Measurements from ENCODE around the gene PFAS.

Gene PFAS

GRCh38 chr17:8282345-8282744 lies 33.3 kb downstream of the PFAS start:
- Histone ChIP-seq H3K36me3 (ENCODE audit: low read length) (no peaks in the 10 kb centered on the region), H3K4me2 (ENCODE audit: low read depth, low read length, poor library complexity, severe bottlenecking) (no peak overlapping the region), H3K9me2 (replicated peaks; ENCODE audit: insufficient read depth, low read length) (no peaks in the 10 kb centered on the region), H4K20me1 (ENCODE audit: low read depth, low read length) (no peaks in the 10 kb centered on the region), H2AFZ (ENCODE audit: low read depth, low read length, severe bottlenecking) (no peak overlapping the region), H3K27ac (ENCODE audit: low read depth, low read length) (no peak overlapping the region), H3K27me3 (ENCODE audit: low read length) (no peaks in the 10 kb centered on the region), H3K9ac (ENCODE audit: low read length) (no peak overlapping the region), H3K9me3 (ENCODE audit: insufficient read depth, low read length) (no peaks in the 10 kb centered on the region), H3F3A (ENCODE audit: insufficient read depth) (no peaks in the 10 kb centered on the region), H3K4me3 (ENCODE audit: insufficient read depth, low read length, poor library complexity, severe bottlenecking) (no peak overlapping the region), H3K79me2 (ENCODE audit: insufficient read depth, low read length) (no peaks in the 10 kb centered on the region)
- TF ChIP-seq CTCF (IDR thresholded peaks at IDR 0.05; ENCODE audit: insufficient read depth, low read length, poor library complexity, severe bottlenecking) (no peak), EZH2phosphoT487 (conservative IDR thresholded peaks at IDR 0.05; ENCODE audit: low read length) (no peak)

GRCh38 chr17:8283356-8283755 lies 34.3 kb downstream of the PFAS start:
- Histone ChIP-seq H3K9me3 (ENCODE audit: insufficient read depth, low read length) (no peaks in the 10 kb centered on the region), H3K4me2 (ENCODE audit: low read depth, low read length, poor library complexity, severe bottlenecking) (no peak overlapping the region), H3K4me3 (ENCODE audit: insufficient read depth, low read length, poor library complexity, severe bottlenecking) (no peak overlapping the region), H3K79me2 (ENCODE audit: insufficient read depth, low read length) (no peaks in the 10 kb centered on the region), H3K36me3 (ENCODE audit: low read length) (no peaks in the 10 kb centered on the region), H3K9ac (ENCODE audit: low read length) (no peak overlapping the region), H3F3A (ENCODE audit: insufficient read depth) (0 out of 2 replicates have a peak, but pooled peaks cover 3% of the 10 kb centered on the region), H3K27me3 (ENCODE audit: low read length) (no peaks in the 10 kb centered on the region), H2AFZ (ENCODE audit: low read depth, low read length, severe bottlenecking) (no peak overlapping the region), H3K27ac (ENCODE audit: low read depth, low read length) (no peak overlapping the region), H4K20me1 (ENCODE audit: low read depth, low read length) (no peaks in the 10 kb centered on the region), H3K9me2 (replicated peaks; ENCODE audit: insufficient read depth, low read length) (no peaks in the 10 kb centered on the region)
- TF ChIP-seq CTCF (IDR thresholded peaks at IDR 0.05; ENCODE audit: insufficient read depth, low read length, poor library complexity, severe bottlenecking) (no peak), EZH2phosphoT487 (conservative IDR thresholded peaks at IDR 0.05; ENCODE audit: low read length) (no peak)

- Histone ChIP-seq H4K20me1 (ENCODE audit: low read depth, low read length) (no peaks in the 10 kb centered on the region), H3K36me3 (ENCODE audit: low read length) (no peaks in the 10 kb centered on the region), H3K79me2 (ENCODE audit: insufficient read depth, low read length) (peaks cover 1% of the 10 kb centered on the region; the same call in 1 of the 2 replicates), H2AFZ (ENCODE audit: low read depth, low read length, severe bottlenecking) (no peak overlapping the region), H3K27me3 (ENCODE audit: low read length) (no peaks in the 10 kb centered on the region), H3K9ac (ENCODE audit: low read length) (no peak overlapping the region), H3K9me2 (replicated peaks; ENCODE audit: insufficient read depth, low read length) (no peaks in the 10 kb centered on the region), H3K27ac (ENCODE audit: low read depth, low read length) (no peak overlapping the region), H3K4me3 (ENCODE audit: insufficient read depth, low read length, poor library complexity, severe bottlenecking) (no peak overlapping the region), H3F3A (ENCODE audit: insufficient read depth) (0 out of 2 replicates have a peak, but pooled peaks cover 3% of the 10 kb centered on the region), H3K4me2 (ENCODE audit: low read depth, low read length, poor library complexity, severe bottlenecking) (no peak overlapping the region), H3K9me3 (ENCODE audit: insufficient read depth, low read length) (no peaks in the 10 kb centered on the region)
- TF ChIP-seq CTCF (IDR thresholded peaks at IDR 0.05; ENCODE audit: insufficient read depth, low read length, poor library complexity, severe bottlenecking) (no peak), EZH2phosphoT487 (conservative IDR thresholded peaks at IDR 0.05; ENCODE audit: low read length) (no peak)
Observed at GRCh38 chr17:8284126-8284525, 35.0 kb downstream of the PFAS start.
